ENCODE data around the gene NEK5.
A peak's percentile ranks its signal among the peaks of the same experiment; 100 is the strongest.

Gene NEK5

DNA sequence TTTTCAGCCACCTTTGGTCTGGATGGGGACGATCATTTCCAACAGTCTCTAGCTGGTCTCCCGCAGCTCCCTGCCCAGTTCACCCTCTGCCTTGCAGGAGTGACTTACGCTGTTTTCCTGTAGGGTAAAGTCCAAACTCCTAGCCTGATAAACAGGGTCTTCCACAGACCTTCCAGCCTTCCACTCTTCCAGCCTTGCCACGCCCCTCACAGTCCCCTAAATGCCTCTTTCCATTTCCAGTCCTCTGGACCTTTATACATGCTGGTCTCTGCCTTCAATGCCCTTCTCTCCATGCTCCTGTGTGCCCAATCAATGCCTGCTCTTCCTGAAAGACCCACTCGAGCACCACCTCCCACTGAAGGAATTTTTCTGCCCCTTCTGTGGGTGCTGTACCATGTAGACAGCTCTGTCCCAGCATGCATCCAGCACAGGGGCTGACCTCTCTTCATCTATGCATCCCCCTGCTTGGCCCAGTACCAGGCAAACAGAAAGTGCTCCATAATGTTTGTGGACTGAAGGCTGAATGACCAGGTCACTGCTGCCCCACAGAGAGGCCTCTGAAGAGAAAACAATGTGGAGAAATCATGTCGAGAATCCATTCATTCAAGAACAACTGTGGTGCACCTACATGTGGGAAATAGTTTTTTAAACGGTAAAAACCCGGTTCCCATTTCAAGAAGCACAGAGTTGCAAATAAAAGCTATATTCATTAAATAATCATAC, 122.2 kb downstream of the NEK5 start:
- DNase-seq, result no peak

GRCh38 chr13:52005841-52006522, 122.9 kb downstream of the NEK5 start:
- DNase-seq, result no peak

DNA sequence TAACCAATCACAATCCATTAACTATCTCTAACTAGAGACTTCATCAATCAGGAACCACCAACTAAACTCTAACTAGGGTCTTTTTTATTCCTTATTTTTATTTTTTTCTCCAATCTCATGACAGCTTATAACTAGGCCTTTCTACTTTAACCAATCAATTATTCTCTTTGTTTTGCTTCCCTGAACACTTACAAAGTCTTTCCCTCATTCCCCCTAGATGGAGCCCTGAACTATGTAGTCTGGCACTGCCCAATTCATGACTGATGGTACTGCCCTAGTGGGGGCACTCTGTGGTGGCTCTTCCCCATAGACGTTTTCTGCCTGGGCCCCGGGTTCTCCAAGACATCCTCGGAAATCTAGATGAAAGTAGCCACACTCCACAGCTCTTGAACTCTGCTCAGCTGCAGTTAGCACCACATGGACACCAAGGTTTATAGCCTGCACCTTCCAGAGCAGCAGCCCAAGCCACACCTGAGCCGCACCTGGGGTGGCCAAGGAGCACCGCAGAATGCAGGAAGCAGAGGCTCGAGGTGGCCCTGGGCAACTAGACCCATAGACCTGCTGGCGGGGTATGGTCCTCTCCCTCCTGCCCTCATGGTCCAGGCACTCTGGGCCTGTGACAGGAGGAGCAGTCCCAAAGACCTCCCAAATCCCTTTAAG, 124.2 kb downstream of the NEK5 start:
- DNase-seq, result no peak

DNA sequence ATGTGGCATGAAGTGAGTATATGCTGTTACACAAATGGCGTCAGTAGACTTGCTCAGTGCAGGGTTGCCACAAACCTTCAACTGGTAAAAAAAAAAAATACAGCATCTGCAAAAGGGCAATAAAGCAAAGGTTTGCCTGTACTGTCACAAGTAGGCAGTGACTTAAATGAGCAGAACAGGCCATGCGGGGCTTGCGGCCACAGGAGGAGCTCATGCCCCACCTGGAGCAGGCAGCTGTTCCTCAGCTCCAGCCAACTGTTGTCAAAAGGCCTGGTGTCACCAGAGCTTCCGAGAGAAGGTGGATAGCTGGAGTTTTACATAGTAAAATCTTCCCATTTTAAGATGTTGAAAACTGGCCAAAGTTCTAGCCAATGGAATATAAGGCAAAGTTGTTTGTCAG, 125.3 kb downstream of the NEK5 start:
- DNase-seq, result no peak

GRCh38 chr13:52002361-52002760, 126.5 kb downstream of the NEK5 start:
- no peak for DNase-seq

GRCh38 chr13:52001120-52001731, 127.6 kb downstream of the NEK5 start:
- DNase-seq, result peak; percentile 44

- no peak for DNase-seq
These were observed 129.0 kb downstream of the NEK5 start for GRCh38 chr13:51999921-52000320.

- no peak for DNase-seq
These were observed 129.4 kb downstream of the NEK5 start for GRCh38 chr13:51999510-51999911.

- DNase-seq, result no peak
These were observed 130.0 kb downstream of the NEK5 start for GRCh38 chr13:51998723-51999509.

DNA sequence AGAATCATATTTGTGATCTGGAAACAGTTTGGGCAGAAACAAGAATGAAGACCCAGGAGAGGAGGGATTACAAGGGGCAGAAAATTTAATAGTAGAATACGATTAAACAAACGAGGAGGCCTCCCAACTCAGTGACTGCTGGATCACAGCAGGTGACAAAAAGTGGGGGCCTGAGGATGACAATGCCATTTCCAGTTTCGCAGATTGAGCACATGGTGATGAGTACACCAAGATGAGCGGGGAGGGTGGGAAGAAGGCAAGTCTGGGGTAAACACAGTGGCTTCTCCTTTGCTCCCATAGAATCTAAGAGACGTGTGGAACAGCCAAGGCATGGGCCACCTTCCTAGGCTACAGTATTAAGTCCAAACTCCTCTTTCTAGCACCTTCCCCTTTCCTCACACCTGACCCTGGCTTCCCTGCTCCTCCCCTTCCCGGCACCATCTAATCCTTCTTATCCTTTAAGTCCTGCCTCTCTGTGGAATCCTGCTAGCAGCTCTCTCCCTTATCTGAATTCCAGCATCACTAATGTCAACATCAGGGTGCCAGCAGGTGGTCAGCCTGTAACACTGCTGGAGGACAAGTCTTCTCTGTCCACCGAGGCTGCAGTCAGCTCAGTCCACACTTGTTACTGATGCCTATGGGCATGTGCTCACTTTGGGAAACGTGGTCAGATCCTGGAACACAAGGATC, 131.1 kb downstream of the NEK5 start:
- DNase-seq, result no peak

- DNase-seq, result no peak
These were observed 131.7 kb downstream of the NEK5 start for GRCh38 chr13:51997186-51997585.

DNA sequence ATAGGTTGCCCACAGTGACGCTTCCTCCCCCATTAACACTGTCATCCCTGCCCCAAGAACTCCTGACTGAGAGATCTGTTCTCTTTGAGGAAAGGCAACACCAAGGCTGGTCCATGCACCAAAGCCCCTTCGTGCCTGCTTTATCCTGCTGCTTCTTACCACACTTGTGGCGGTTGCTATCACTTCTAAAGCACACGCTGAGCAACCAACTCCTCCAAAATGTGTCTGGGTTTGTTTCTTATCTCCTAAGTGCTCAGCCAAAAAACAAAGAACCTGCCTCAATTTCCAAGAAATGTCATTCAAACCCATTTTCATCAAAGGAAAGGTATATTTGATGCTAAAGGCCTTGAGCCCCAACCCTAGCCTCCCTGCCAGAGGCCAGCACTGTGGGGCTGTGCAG, 132.2 kb downstream of the NEK5 start:
- DNase-seq, result no peak

- DNase-seq, result peak; percentile 36
These were observed 133.0 kb downstream of the NEK5 start for GRCh38 chr13:51995677-51996551.

DNA sequence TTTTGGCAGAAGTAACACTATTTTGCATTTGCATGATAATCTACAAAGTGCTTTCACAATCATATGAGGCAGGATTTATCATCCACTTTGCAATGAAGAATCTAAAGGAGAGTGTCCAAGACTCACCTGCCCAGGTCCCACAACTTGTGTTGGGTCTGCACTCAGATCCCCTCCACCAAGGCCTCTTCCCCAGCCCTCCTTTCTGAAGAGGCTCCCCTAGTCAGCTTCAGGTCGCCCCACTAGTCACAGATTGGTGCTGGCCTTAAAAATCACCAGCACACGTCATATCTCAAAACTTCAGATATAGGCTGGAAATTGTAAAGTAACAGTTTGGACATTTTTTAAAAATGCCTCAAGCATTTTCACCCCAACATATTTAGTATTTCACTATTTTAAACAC, 135.2 kb downstream of the NEK5 start:
- no peak for DNase-seq

DNA sequence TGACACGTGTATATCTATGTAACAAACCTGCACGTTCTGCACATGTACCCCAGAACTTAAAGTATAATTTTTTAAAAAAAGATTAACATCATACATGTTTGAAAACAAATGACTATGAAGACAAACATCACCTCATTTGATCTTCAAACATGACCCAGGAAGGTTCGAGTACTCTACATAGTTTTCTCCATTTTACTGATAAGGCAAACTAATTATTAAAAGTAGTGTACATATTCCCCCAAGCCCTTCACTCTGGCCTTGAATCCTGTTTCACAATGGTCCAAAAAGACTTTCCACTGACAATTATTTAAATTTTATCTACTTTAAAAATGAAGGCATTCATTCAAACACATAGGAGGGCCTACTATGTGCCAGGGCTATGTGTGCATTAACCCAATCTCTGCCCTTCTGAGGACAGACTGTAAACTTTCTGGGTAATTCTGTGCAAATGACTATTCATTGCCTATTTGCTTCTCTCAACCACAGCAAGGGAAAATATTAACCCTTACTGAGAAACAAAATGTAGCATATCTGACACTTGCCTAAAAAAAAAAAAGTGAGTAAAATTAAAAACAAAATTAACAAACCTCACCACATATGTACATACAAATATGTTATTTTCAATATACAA, 139.8 kb downstream of the NEK5 start:
- DNase-seq, result no peak
